Esophagus mucosa (tissue), 1 donor: Measurements from ENCODE around the gene EPS8. TPM values are rescaled to one million over a fixed set of nuclear protein-coding genes. Genes with fewer than 3 reads are reported as not detected.

ENCODE experiments used
- ATAC-seq: fragments of 200-7000 bp; cut with Tn5 transposase; one replicate; pipeline ENCODE4 v1.9.1; 2020
- total RNA-seq: library from RNA; stranded (reverse); gene quantifications from one replicate; pipeline ENCODE4 v1.2.4, GENCODE V29; 2023
- donor health status: DM: yes; HTN: yes; CAD: no.

EPS8 gene
- total RNA-seq, 1 donor from 2014 or later = 7.7 TPM

- no peak for ATAC-seq
Observed at GRCh38 chr12:15717940-15718567, 71.1 kb downstream of the EPS8 start.

DNA sequence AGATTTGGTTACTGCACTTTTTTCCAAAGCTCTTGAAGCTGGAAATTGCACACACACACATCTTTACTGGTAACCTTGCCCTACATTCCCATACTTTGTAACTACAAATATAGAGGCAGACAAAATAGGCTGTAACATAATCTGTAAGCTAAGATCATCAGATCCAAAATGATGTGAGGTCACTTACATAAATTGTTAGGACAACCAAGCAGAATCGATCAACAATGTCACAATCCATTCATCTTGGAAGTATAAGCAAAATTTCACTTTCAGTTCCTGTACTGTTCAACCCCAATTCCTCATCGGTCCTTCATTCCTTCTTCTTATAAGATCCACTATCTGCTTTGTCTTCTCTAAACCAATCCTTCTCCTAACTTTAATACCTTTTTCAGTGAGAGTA is 72.6 kb downstream of the EPS8 start:
- no peak for ATAC-seq

GRCh38 chr12:15714256-15714655 is 74.9 kb downstream of the EPS8 start:
- ATAC-seq = no peak

GRCh38 chr12:15712823-15713660 is 76.1 kb downstream of the EPS8 start:
- no peak for ATAC-seq

- ATAC-seq = no peak
Observed at GRCh38 chr12:15712160-15712559, 77.0 kb downstream of the EPS8 start.

DNA sequence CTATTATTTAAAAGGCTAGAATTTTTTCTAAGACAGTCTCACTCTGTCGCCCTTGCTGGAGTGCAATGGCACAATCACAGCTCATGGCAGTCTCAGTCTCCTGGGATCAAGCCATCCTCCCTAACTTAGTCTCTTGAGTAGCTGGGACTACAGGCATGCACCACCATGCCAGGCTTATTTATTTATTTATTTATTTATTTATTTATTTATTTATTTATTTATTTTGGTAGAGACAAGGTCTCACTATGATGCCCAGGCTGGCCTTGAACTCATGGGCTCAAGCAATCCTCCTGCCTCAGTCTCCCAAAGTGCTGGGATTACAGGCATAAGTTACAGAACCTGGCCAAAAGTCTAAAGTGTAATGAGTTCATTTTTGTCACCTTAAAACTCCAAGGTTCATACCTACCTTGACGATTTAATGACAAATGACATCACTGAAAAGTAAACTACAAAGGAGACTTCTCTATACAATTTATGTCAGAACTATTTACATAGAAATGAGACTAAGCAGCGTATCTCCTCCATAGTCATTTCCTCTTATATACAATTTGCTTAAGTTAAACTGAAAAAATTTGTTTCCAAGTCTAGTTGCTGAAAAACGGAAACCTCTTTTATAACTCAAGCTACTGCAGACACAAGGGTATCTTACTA is 78.2 kb downstream of the EPS8 start:
- ATAC-seq = no peak

- no peak for ATAC-seq
Observed at GRCh38 chr12:15709551-15709950, 79.6 kb downstream of the EPS8 start.

GRCh38 chr12:15708396-15709076 is 80.7 kb downstream of the EPS8 start:
- no peak for ATAC-seq

- no peak for ATAC-seq
Observed at GRCh38 chr12:15707516-15708199, 81.5 kb downstream of the EPS8 start.

GRCh38 chr12:15706010-15706676 is 83.0 kb downstream of the EPS8 start:
- ATAC-seq = no peak

GRCh38 chr12:15705606-15706005 is 83.6 kb downstream of the EPS8 start:
- ATAC-seq = no peak

DNA sequence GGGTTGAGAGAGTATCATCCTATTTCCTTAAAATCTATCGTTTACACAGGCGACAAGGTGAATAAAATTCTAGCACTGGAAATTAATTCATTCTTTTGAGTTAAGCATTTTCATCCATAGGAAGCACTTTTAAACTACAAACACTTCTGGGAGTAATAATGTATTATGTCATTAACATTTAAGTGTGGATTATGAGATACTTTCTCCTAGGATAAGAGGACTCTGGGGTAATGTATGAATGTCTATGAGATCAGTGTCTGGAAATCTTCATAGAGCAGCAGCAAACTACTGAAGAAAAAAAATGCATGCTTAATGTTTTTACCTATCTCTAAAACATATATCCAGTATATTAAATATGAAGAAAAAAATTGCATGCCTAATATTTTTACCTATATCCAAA is 86.9 kb downstream of the EPS8 start:
- no peak for ATAC-seq

GRCh38 chr12:15701631-15702156 is 87.5 kb downstream of the EPS8 start:
- no peak for ATAC-seq

DNA sequence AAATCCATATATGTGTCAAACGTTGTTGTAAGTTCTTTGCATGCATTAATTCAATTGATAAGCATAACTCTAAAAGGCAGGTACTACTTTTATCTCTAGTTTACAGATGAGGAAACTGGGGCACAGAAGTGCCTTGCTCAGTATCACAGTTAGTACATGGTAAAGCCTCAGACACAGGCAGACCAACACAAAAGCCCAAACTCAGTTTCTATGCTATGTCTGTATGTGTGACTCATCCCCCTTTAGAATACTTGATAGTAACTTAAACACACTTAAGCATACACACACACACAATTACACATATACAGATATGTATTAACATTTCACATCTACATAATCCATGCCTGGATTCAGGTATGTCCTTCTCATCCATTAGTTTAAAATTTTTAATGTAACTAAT is 88.0 kb downstream of the EPS8 start:
- ATAC-seq = peak; percentile 61

DNA sequence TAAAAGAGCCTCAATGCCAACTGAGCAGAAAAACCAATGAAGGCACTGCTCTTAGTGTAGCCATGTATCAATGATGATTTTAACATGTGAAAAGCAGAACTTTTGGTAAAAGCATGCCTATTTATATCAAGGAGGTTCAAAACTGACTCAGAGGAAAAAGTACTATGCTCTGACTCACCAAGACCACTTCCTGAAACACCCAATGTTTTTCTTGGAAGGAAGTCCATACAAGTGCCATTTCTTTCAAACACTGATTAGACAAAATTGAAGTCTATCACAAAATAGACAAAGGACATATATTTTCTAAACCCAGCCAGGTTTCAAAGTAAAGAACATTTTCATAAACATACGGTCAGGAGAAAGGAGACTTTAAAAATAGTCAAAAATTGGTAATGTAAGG is 88.6 kb downstream of the EPS8 start:
- peak; percentile 77 for ATAC-seq

- ATAC-seq = no peak
Observed at GRCh38 chr12:15699886-15700285, 89.3 kb downstream of the EPS8 start.

DNA sequence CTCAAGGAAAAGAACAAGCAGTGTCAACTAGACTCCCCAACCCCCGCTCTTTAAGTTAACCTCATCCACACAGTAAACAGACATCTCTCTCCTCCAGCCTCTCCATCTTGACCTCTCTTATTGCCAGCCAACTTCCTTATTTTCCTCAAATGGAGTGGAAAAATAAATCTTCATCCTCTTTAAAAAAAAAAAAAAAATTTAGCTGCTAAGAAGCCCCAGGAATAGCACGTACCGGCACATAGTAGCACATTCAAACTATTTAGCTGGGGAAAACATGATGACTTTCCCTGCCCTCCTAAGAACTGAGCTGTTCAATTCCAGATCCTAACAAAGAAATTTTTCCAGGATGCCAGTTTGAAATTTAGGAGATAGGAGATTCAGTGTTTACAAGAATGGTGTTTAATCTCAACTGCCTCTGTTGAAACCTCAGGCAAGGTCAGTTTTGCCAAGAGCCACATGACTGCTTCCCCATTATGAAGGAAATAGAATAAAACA is 90.8 kb downstream of the EPS8 start:
- ATAC-seq = no peak

- no peak for ATAC-seq
Observed at GRCh38 chr12:15697201-15697600, 92.0 kb downstream of the EPS8 start.

- no peak for ATAC-seq
Observed at GRCh38 chr12:15693228-15693911, 95.8 kb downstream of the EPS8 start.

GRCh38 chr12:15691388-15691787 is 97.8 kb downstream of the EPS8 start:
- no peak for ATAC-seq

DNA sequence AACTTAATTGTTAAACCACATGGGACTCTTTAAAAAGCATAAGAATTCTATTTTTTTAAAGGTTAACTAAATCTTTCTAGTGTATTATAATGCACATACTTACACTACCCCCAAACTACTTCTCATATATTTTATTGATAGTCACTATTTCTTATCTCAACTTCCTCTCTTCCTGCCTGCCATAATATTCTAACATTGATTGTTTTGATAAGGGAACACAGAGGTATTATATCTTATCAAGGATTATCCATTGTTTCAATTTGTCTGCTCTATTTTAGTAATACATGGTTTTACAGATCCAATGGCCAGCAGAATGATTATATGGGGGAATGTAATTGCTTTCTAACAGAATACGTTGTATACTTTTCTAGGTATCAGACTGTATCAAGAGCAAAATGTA is 98.9 kb downstream of the EPS8 start:
- ATAC-seq = no peak
